ENCODE data around the gene HDAC5.
A peak's percentile ranks its signal among the peaks of the same experiment; 100 is the strongest.
"Not testable (repeated sequence)": the region's sequence is repeated elsewhere in the genome, so short reads cannot be mapped to it uniquely, and the experiment has no call there.

The HDAC5 gene

DNA sequence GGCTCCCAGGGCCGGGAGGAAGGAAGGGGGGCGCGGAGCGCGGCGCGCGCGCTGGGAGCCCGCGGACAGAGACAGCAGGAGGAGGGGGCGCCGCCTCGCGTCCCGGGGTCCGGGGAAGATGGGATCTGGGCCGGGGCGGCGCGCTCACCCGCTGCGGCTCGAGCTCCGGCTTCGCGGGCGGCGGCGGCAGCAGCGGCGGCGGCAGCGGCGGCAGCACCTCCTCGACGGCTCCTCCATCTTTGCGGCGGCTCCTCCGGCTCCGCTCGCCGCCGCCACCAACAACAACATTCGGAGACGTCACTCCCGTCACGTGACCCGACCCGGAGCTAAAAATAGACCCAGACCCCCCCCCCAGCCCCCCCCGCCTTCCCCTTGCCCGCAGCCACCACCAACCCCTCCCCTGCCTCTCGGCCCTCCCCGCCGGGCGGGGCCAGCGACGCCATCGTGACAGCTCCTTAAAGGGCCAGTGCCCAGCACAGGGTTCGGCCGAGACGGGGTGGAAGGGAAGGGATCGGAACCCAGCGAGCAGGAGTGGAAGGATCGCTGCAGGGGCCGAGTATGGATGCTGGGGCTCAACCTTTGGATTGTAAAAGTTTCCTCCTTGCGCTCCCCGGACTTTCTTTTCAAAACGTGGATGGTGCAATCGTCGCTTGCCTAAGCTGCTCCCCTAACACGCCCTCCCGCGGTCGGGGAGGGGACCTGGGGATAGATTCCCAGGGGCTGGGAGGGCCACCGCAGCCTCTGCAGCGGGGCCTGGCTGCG is at the start of gene HDAC5:
Gene HDAC5, minus strand, starts transcription at position 286 of the 762 bp plus-strand sequence. CDS start 6,126 bp downstream, outside the sequence.
- peak; percentile 96 for DNase-seq

DNA sequence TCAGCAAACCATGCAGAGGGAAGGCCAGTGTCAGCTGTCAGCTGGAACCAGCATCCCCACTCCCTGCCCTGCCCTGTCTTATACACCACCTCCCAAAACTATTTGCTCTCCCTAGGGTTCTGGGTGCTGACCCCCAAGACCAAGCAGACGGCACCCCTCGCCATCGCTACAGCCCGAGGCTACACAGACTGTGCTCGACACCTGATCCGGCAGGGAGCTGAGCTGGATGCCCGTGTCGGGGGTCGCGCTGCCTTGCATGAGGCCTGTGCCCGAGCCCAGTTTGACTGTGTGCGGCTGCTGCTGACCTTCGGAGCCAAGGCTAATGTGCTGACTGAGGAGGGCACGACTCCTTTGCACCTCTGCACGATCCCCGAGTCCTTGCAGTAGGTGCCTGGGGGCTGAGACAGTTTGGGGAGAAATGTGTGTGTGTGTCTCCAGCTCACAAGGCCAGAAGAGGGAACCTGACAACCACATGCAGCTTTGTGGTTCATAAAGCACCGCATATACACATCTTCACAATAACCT is 48.6 kb upstream of the HDAC5 start:
- no peak for DNase-seq

DNA sequence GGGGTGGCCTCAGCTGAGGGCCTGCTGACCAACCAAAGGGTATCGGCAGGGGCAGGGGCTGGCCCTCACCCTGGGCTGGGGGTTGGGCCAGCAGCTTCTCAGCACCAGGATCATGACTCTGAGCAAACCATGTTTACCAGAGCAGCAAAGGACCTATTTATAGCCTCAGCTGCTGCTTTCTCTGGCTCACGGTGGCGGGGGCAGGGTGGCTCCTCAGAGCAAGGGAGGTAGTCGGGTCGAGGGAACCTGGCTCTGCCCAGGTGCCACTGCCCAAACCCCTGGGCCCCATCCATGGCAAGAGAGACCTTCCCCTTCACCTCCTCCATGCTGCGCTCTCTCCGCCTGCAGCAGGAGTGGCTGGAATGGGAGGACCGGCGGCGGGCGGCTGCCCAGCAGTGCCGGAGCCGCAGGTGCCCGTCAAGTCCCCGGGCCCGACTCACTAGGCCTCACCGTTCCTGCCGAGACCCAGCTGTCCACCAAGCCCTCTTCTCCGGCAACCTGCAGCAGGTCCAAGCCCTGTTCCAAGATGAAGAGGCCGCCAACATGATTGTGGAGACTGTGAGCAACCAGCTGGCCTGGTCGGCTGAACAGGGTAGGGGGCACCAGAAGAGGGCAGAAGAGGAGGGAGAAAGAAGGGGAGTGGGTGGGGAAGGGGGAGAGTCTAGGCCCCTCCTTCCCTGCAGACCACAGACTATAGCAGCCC is 47.2 kb upstream of the HDAC5 start, which contains the start of gene ASB16:
Gene ASB16, plus strand, starts transcription at position 206 of the 703 bp plus-strand sequence. Its CDS starts 86 bp downstream, at position 292.
- DNase-seq: no peak

DNA sequence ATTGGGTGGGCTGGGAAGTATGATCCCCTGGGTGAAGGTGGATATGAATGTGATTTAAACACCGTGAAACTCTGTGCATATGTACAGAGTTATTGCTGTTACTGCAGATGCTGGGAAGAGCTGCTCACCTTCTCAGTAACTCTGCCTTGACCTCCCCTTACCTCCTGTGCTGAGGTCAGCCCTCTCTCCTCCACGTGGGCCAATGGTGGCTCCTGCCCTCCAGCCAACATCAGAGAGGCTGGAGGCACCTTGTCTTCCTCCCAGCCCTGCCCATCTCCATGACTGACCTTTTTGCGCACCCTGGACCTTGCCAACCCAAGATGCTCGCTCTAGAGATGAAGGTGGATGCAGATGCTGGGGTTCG is 46.7 kb upstream of the HDAC5 start:
- DNase-seq: no peak

DNA sequence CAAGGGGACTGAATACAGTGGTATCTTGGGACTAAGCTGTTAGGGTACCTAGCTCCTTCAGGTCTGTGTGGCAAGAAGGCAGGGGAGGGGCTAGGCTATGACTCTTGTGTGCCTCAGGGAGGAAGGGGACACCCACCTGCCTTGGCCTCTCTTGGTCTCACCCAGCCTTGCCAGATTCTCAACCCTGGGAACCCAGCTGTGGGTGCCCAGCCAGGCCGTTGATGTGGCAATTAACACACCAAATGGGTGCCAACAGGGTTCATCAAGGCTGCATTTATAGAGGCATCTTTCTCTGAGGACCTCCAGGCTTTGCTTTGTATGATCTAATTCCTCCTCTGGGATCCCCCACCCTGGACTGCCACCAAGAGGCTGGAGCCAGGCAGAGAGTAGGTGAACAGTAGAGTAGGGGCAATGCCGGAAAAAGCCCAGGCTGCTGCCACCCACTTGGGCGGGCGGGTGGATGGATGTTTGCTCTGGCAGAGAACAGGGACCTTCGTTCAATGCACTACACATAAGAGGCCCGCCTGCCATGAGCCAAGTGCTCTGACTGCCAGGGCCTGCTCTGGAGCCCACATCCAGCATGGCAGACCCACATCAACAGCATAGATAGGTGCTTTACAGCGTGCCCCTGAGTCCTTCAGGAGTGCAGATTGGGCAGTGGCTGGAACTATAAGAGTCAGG is 43.9 kb upstream of the HDAC5 start:
- no peak for DNase-seq

DNA sequence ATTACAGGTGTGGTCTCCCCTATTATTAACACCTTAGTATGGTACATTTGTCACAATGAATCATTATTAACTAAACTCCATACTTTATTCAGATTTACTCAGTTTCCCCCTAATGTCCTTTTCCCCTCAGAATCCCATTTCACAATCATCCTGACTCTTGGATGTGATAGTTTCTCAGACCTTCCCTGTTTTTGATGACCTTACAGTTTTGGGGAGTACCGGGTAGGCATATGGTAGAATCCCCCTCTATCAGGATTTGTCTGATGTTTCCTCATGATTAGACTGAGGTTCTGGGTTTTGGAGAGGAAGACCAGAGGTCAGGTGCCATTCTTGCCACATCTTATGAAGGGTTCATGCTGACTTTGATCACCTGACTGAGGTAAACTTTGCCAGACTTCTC is 41.0 kb upstream of the HDAC5 start:
- DNase-seq: no peak

DNA sequence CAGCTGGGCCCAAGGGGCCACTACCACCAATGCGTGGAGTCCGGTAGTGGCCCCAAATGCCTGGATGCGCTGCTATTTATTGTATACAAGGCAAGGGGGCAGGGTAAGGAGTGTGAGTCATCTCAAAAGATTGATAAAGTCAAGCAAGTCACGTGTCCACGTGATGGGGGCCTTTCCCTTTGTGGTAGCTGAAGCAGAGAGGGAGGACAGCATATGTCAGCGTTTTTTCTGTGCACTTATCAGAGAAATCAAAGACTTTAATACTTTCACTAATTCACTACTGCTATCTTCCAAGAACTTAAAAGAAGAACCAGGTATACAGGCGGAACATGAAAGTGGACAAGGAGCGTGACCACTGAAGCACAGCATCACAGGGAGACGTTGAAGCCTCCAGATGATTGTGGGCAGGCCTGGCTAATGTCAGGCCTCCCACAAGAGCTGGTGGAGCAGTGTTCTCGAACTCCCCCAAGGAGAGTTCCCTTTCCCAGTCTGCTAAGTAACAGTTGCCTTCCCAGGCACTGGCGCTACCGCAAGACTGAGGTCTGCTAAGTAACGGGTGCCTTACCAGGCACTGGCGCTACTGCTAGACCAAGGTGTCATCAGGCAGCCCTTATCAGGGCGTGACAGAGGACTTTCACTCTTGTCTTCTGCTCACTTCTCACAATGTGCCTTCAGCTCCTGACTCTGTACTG is 36.2 kb upstream of the HDAC5 start:
- DNase-seq: no peak

DNA sequence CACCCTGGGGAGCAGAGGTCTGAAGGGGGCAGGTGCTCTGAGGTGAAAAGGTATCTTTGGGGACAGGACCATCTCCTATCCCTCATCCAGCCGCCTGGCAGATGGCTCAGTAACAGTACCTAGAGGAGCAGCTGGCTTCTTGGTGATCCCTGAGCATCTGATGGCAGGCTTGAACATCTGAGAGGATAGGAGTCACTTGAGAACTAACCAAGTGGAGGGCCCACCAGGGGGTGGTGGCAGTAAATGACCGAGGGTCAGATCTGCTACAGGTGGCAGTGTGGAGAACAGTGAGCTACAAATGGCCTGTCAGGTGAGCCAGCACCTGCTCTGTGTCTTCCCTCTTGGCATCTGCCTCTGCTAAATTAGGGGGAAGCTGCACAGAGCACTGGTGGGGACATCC is 32.0 kb upstream of the HDAC5 start:
- no peak for DNase-seq

DNA sequence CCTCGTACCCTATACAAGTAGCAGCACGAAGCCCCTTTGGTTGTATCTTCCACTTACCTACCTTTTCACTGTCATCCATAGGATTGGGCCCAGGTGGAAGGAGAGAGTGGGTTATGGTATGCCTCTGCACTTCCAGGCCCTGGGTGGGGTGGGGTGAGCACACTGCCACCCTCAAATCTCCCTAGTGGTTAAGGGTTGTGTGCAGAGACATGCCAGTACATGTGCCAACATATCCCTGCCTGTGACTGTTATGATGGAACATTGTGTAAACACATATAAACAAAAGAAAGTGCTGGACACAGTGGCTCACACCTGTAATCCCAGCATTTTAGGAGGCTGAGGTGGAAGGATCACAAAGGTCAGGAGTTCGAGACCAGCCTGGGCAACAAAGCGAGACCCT is 29.4 kb upstream of the HDAC5 start:
- DNase-seq: no peak

DNA sequence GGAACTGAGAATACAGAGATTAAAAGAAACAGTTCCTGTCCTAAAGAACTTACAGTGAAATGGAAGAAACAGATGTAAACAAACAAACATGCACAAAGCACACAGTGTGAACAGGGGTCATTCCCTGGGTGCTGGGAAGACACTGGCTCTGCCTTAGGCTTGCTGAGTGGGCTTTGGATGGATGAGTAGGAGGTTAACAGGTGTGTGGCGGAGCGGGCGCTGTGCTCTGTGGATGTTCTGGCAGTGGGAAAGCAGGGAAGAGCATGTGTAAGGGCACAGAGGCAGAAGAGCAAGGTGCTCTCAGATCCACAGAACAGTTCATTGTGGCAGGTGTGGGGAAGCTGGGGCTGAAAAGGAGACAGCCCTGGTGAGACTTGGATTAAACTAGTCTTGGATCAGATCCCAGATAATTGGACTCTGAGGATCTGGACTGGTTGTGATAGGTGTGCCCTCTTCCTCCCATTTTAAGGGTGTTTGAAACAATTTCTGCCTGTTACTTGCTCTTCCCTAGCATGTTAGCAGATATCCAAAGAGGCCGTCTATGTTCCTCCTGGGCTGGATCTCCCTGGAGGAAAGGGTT is 26.4 kb upstream of the HDAC5 start:
- DNase-seq: no peak

DNA sequence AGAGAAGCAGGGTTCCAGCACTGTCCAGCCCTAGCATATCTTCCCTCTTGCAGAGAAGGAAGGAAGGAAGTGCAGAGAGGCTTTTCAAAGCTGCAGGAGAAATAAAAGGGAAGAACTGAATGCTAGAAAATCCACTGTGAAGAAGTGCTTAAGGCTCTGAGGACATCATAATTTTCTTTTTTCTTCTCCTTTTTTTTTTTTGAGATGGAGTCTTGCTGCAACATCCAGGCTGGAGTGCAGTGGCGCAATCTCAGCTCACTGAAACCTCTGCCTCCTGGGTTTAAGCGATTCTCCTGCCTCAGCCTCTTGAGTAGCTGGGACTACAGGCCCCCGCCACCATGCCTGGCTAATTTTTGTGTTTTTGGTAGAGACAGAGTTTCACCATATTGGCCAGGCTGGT is 25.6 kb upstream of the HDAC5 start:
- DNase-seq: not testable (repeated sequence)

DNA sequence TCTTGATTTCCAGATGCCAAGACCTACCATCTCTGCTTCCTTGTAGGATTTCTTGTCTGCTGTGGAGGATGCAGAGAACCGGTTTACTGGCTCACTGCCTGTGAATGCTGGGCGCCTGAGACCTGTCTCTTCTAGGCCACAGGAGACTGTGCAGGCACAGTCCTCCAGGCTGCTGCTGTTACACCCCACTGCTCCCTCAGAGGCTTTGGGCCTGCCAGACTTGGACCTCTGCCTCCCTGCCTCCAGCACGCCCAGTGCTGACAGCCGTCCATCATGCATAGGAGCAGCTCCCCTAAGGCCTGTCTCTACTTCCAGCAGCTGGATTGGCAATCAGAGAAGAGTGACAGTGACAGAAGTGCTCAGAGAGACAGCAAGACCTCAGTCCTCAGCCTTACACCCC is 24.4 kb upstream of the HDAC5 start:
- DNase-seq: no peak

DNA sequence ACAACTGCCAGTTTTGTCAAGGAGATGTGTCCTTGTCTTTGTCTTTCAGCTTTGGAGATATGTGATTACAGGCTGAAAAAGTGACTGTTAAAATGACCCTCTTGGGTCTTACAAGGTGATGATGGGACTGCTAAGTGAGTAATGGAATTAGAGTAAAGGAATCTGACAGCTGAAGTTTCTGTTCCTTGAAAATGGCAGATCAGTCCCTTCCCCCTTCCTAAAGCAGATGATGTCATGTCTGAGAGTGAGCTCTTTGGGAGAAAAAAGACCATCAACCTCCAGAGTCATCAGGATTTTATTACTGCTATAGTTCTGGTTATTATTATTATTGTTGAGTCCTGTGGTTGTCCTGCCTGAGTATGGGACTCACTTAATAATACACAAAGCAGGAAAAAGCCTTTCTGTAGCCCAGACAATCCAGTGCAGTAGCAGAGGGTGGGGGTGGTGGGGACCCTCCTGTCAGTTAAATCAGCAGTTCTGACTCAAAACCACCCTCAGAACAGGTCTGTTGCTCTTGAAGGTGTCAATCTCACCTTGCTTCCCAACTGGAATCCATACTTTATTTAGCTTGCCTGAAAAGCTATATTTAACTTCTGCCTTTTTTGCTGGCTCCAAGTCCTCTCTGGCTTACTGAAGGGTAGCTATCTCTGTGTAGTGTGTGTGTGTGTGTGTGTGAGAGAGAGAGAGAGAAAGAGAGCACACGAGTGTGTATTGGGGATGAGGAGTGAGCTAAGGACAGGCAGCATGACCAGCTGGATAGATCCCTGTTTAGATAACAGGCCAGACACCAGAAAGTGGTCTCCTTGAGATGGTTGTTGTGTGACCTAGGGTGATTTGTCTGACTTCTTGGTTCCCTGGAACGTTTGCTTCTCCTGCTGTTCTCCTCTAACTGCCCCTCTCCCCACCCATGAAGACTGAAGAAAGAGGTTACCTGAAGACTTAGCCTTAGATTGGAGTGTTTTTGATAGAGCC is 23.2 kb upstream of the HDAC5 start:
- no peak for DNase-seq

DNA sequence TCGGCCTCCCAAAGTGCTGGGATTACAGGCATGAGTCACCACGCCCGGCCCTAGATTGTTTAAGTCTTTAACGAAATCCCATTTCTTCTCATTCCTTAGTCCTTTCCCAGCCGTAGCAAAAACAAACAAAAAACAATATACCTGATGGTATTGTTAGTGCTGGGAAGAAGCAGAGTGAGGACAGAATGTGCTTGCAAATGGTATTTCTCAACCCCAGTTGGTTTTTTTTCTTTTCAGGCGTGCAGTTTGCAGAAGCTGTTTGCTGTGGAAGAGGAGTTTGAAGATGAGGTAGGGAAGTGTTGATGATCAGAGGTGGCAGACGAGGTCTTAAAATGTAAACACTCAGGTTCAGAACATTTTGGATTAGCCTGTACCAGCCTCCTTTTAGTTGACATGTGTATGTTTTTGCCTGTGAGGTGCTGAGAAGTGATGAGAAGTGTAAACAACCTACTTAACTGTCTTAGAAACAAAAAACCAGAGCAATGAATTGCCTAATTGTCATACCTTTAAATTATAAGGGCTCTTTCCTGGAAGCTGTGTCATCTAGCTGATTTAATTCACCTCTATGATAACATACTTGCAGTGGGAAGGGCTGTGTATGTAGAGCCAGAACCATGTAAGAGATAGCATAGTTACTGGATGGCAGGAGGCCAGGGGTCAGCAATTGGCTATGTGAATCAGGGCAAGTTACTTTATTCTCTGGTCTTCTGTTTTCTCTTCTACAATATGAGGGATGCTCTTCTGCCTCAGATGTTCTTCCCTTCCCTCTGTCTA is 21.7 kb upstream of the HDAC5 start:
- no peak for DNase-seq

DNA sequence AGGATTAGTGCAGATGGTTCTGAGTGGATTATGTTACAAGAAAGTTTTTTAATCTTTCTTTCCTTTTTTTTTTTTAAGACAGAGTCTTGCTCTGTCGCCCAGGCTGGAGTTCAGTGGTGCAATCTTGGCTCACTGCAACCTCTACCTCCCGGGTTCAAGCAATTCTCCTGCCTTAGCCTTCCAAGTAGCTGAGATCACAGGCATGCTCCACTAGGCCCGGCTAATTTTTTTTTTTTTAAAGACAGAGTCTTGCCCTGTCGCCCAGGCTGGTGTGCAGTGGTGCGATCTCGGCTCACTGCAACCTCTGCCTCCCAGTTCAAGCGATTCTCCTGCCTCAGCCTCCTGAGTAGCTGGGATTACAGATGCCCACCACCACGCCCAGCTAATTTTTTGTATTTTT is 20.5 kb upstream of the HDAC5 start:
- DNase-seq: not testable (repeated sequence)

DNA sequence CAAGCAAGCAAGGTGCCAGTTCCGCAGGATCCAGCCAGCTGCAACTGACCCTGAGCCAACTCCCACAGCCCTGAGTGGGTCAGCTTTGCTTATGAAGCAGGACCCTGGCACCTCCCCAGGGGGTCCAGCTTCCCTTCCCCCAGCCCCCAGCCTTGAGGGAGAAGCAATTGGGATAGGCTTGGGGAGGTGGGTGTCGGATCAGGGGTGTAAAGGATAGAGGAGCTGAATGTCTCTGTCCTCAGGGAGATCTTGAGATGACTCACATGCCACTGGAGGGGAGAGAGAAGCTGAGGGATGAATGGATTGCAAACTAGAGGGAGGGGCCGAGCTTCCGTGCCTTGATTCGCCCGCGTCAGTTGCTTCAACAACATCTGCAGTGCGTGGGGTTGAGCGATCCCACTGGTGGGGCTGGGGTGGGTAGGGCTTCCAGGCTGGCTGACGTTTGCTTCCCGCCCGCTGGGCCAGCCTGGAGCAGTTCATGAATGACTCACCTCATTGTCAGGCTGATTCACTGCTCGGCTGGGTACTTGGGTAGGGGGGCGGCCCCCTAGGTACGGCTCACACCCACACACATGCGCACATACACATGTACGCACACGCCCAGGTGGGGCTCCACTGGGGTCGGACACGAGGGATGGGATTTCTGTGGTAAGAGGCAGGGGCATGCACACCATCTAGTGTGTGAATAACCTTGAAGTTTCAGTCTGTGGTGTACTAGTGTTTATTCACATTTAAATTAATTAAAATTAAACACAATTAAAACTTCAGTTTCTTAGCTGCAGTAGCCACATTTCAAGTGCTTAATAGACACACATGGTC is 14.7 kb upstream of the HDAC5 start:
- peak; percentile 66 for DNase-seq

DNA sequence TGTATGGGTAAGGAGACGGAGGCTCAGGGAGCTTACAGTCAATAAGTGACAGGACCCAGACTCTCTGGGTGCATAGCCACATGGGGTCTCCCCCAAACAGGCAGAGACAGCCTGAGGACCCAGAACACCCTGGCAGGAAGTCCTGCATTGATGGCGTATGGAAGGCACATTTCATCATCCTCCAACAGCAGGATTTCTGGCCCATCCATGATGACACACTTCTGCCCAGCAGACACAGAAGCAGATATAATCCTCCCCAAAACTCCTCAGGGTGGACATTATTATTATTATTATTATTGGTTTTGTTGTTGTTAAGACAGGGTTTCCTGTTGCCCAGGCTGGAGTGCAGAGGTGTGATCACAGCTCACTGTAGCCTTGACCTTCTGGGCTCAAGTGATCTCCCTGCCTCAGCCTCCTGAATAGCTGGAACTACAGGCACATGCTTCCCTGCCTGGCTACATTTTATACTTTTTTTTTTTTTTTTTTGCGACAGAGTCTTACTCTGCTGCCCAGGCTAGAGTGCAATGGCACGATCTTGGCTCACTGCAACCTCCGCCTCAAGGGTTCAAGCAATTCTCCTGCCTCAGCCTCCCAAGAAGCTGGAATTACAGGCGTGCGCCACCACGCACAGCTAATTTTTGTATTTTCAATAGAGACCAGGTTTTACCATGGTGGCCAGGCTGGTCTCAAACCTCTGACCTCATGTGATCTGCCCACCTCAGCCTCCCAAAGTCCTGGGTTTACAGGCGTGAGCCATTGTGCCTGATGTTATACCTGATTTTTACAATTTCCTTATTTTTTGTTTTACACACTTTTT is 11.5 kb upstream of the HDAC5 start:
- no peak for DNase-seq

DNA sequence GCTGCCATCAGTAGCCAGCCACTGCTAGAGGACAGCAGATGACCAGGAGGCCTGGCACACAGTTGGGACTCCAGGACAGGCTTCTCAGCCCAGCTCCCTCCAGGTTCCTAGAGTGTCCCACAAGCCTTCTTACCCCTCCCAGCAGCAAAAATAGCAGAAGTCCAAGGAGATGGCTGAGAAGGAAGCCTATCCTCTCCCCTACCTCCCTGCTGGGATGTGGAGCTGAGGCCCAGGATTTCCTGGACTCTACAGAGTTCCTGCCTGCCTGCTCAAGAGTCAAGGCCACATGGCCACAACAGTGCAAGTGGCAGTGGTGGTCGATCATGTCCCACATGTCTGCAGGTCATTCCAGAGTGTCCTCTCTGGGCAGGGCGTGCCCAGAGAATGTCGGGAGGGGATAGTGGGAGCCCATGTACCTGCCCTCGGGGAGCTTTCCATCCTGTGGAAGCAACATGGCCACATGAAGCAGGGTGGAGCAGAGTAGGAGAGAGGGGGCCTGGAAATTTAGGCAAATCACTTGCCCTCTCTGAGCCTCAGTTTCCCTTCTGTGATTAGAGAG is 10.6 kb upstream of the HDAC5 start:
- no peak for DNase-seq

Data from activated CD8-positive, alpha-beta memory T cell treated with anti-CD3 and anti-CD28 coated beads, Interleukin-2, amount 50 U/mL, for 4 hours (primary cell).